RWPE1 (cell line): Measurements from ENCODE around the gene AGMO.

Experiments
- CTCF ChIA-PET: fragments of 350-600 bp; sonication (Branson Sonifier 250); formaldehyde crosslinking; extraction: SDS; loops from one replicate; lab custom pipeline; 2021; lab: Yijun Ruan, JAX
- POLR2A ChIA-PET: fragments of 400-600 bp; formaldehyde crosslinking; extraction: SDS; loops from one replicate; lab custom pipeline; 2020; ENCODE audit warnings: antibody characterized with exemption; ENCODE audit not compliant: low non-redundant PET; lab: Yijun Ruan, JAX
- DNase-seq: peaks from one replicate; pipeline ENCODE4 v3.0.0; 2012; ENCODE audit warnings: low spot score
- H3K27ac ChIP-seq: fragments of 450-650 bp; 2 replicates; pipeline ENCODE4 v1.5.1; 2017
- CTCF ChIP-seq: fragments of 450-650 bp; conservative IDR thresholded peaks from 2 replicates; pipeline ENCODE4 v1.5.1; 2017; ENCODE audit warnings: low read depth, mild to moderate bottlenecking

Gene AGMO

GRCh38 chr7:15396210-15397158, 165.3 kb downstream of the AGMO start:
- ChIA-PET CTCF (interaction anchor here (0.6 kb wide), 1 partner anchor 282 kb away, joined by 3 read pairs; no protein-coding TSS in a partner anchor), POLR2A (no interaction called here)
- no peak for DNase-seq
- H3K27ac ChIP-seq: no peak overlapping the region
- no peak for TF ChIP-seq CTCF

GRCh38 chr7:15389073-15389472, 172.7 kb downstream of the AGMO start:
- CTCF ChIA-PET: interaction anchor here (0.6 to 0.8 kb wide), 2 partner anchors 41 to 722 kb away, joined by 3 to 4 read pairs; no protein-coding TSS in a partner anchor
- POLR2A ChIA-PET: no interaction called here
- no peak for DNase-seq
- TF ChIP-seq CTCF: no peak
- H3K27ac ChIP-seq: no peak overlapping the region

DNA sequence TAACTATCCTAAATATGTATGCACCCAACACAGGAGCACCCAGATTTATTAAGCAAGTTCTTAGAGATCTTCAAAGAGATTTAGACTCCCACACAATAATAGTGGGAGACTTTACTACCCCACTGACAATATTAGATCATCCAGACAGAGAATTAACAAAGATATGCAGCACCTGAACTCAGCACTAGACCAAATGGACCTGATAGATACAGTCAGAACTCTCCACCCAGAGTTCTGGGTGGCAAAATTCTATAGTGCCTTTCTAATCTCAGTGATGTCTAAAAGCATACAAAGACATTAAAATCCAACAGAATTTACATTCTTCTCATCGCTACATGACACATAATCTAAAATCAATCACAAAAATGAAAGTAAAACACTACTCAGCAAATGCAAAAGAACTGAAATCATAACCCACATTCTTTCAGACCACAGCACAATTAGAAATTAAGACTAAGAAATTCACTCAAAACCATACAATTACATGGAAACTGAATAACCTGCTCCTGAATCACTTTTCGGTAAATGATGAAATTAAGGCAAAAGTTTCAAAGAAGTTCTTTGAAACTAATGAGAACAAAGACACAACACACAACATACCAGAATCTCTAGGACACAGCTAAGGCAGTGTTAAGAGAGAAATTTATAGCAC, 183.2 kb downstream of the AGMO start:
- no peak overlapping the region for H3K27ac ChIP-seq
- TF ChIP-seq CTCF: no peak
- CTCF ChIA-PET: no interaction called here
- DNase-seq: no peak
- POLR2A ChIA-PET: no interaction called here

DNA sequence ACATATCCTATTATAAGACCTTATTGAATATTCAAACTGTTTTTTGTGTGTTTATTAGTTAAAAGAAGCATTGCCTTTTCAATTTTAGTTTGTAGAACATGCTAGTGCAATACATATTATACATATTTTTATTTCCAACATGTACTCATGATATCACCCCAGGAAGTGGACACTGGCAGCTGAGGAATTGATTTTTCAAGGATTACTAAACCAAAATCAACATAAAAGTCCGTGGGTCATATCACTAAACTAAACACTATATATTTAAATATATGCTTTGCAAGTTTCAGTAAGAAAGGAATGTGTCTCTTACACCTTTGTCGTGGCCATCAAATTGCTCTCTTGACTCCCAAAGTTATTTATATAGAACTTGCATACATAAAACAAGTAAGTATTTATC, 185.2 kb downstream of the AGMO start:
- no peak for DNase-seq
- CTCF ChIA-PET: interaction anchor here (0.7 kb wide), 1 partner anchor 462 kb away, joined by 3 read pairs; no protein-coding TSS in a partner anchor
- no peak for TF ChIP-seq CTCF
- H3K27ac ChIP-seq: no peak overlapping the region
- POLR2A ChIA-PET: no interaction called here

GRCh38 chr7:15370441-15370840, 191.4 kb downstream of the AGMO start:
- CTCF ChIA-PET: no interaction called here
- no peak for TF ChIP-seq CTCF
- no peak overlapping the region for H3K27ac ChIP-seq
- POLR2A ChIA-PET: no interaction called here
- no peak for DNase-seq

DNA sequence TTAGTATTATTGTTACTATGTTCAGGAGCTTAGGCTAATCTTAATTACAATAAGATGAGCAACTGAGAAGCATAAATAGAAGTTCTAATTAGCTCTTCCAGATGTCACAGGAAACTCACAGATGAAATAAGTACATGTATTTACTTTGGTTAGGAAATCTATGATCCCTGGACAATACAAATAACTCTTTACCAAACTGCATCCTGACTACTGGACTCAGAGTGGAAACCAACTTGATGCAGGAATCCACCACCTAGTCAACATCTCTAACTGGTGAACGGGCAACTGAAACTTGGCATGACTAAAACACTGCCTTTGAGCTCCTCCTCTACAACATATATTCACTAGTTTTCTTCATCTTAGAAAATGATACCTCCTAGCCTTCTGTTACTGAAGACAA, 193.2 kb downstream of the AGMO start:
- DNase-seq: no peak
- no peak overlapping the region for H3K27ac ChIP-seq
- CTCF ChIA-PET: no interaction called here
- TF ChIP-seq CTCF: no peak
- POLR2A ChIA-PET: no interaction called here
